ENCODE results near the gene SPNS1. TPM values are rescaled to one million over a fixed set of nuclear protein-coding genes. Genes with fewer than 3 reads are reported as not detected.

The SPNS1 gene
- total RNA-seq, 1 experiment from 2014 or later = 61.3 TPM

GRCh38 chr16:28984091-28984490 lies 9.5 kb downstream of the SPNS1 start:
- ChIA-PET POLR2A (no interaction called here), CTCF (interaction anchor here (1.2 kb wide), 1 partner anchor 10 kb away, joined by 3 read pairs; no protein-coding TSS in a partner anchor)
- H3K27ac Mint-ChIP-seq (ENCODE audit: unreplicated experiment) = no peak overlapping the region
- no peak overlapping the region for H3K4me3 Mint-ChIP-seq (ENCODE audit: unreplicated experiment)
- no peaks in the 10 kb centered on the region for H3K4me1 Mint-ChIP-seq (ENCODE audit: low read depth, unreplicated experiment)
- intact Hi-C loops (cut with micrococcal nuclease; ENCODE audit: unreplicated experiment) = no loop called here
- TSS peak; percentile 40 for BruUV-seq (replicated peaks)
- H3K36me3 Mint-ChIP-seq (ENCODE audit: insufficient read depth, unreplicated experiment) = peaks cover 20% of the 10 kb centered on the region
- TF ChIP-seq CTCF (IDR thresholded peaks at IDR 0.05; ENCODE audit: insufficient read depth in 1 of 2, low read depth in 1 of 2, low read length in 1 of 2, severe bottlenecking in 1 of 2, unreplicated experiment in 1 of 2) = no peak
- Histone ChIP-seq H3K4me1 (no peaks in the 10 kb centered on the region), H3K9me3 (no peaks in the 10 kb centered on the region), H3K36me3 (ENCODE audit: control insufficient read depth, insufficient read depth, low read length) (peaks cover 1% of the 10 kb centered on the region), H3K27me3 (replicated peaks; ENCODE audit: control insufficient read depth, insufficient read depth, low read length) (no peaks in the 10 kb centered on the region), H3K4me3 (ENCODE audit: low read depth, low read length) (no peak overlapping the region)
- DNase-seq = no peak
- H3K9me3 Mint-ChIP-seq (ENCODE audit: unreplicated experiment) = no peaks in the 10 kb centered on the region
- H3K27me3 Mint-ChIP-seq (ENCODE audit: insufficient read depth, unreplicated experiment) = no peaks in the 10 kb centered on the region

- H3K4me3 ChIP-seq (ENCODE audit: low read depth, low read length) = no peak within 1 kb of the TSS
- H3K4me1 ChIP-seq = no peaks in the 10 kb centered on the region
- H3K9me3 Mint-ChIP-seq (ENCODE audit: unreplicated experiment) = no peaks in the 10 kb centered on the region
- H3K4me3 Mint-ChIP-seq (ENCODE audit: unreplicated experiment) = no peak within 1 kb of the TSS
- BruUV-seq (replicated peaks) = no TSS peak
- ChIA-PET CTCF (interaction anchor here (1.2 kb wide), 1 partner anchor 11 kb away, joined by 3 read pairs; no protein-coding TSS in a partner anchor), POLR2A (no interaction called here)
- no peaks in the 10 kb centered on the region for H3K27me3 Mint-ChIP-seq (ENCODE audit: insufficient read depth, unreplicated experiment)
- no peak for DNase-seq
- H3K27me3 ChIP-seq (replicated peaks; ENCODE audit: control insufficient read depth, insufficient read depth, low read length) = no peaks in the 10 kb centered on the region
- no peak within 1 kb of the TSS for H3K27ac Mint-ChIP-seq (ENCODE audit: unreplicated experiment)
- no peaks in the 10 kb centered on the region for H3K9me3 ChIP-seq
- no peaks in the 10 kb centered on the region for H3K4me1 Mint-ChIP-seq (ENCODE audit: low read depth, unreplicated experiment)
- H3K36me3 ChIP-seq (ENCODE audit: control insufficient read depth, insufficient read depth, low read length) = peaks cover 1% of the 10 kb centered on the region
- no peak for TF ChIP-seq CTCF (IDR thresholded peaks at IDR 0.05; ENCODE audit: insufficient read depth in 1 of 2, low read depth in 1 of 2, low read length in 1 of 2, severe bottlenecking in 1 of 2, unreplicated experiment in 1 of 2)
- intact Hi-C loops (cut with micrococcal nuclease; ENCODE audit: unreplicated experiment) = no loop called here
- H3K36me3 Mint-ChIP-seq (ENCODE audit: insufficient read depth, unreplicated experiment) = peaks cover 19% of the 10 kb centered on the region
Observed at GRCh38 chr16:28984619-28985135, 10.1 kb downstream of the SPNS1 start, which contains the start of gene LAT. Gene LAT (plus strand): TSS chr16:28985052. CDS start chr16:28985418, 366 bp downstream.

GRCh38 chr16:28985211-28986041 lies 10.8 kb downstream of the SPNS1 start:
- Mint-ChIP-seq H3K4me1 (ENCODE audit: low read depth, unreplicated experiment) (no peaks in the 10 kb centered on the region), H3K9me3 (ENCODE audit: unreplicated experiment) (no peaks in the 10 kb centered on the region), H3K36me3 (ENCODE audit: insufficient read depth, unreplicated experiment) (peaks cover 13% of the 10 kb centered on the region), H3K4me3 (ENCODE audit: unreplicated experiment) (no peak overlapping the region), H3K27me3 (ENCODE audit: insufficient read depth, unreplicated experiment) (no peaks in the 10 kb centered on the region), H3K27ac (ENCODE audit: unreplicated experiment) (no peak overlapping the region)
- Histone ChIP-seq H3K4me1 (no peaks in the 10 kb centered on the region), H3K36me3 (ENCODE audit: control insufficient read depth, insufficient read depth, low read length) (peaks cover 1% of the 10 kb centered on the region), H3K9me3 (no peaks in the 10 kb centered on the region), H3K4me3 (ENCODE audit: low read depth, low read length) (no peak overlapping the region), H3K27me3 (replicated peaks; ENCODE audit: control insufficient read depth, insufficient read depth, low read length) (no peaks in the 10 kb centered on the region)
- no TSS peak for BruUV-seq (replicated peaks)
- DNase-seq = no peak
- ChIA-PET CTCF (interaction anchor here (1.2 kb wide), 1 partner anchor 12 kb away, joined by 3 read pairs; no protein-coding TSS in a partner anchor), POLR2A (no interaction called here)
- intact Hi-C loops (cut with micrococcal nuclease; ENCODE audit: unreplicated experiment) = no loop called here
- TF ChIP-seq CTCF (IDR thresholded peaks at IDR 0.05; ENCODE audit: insufficient read depth in 1 of 2, low read depth in 1 of 2, low read length in 1 of 2, severe bottlenecking in 1 of 2, unreplicated experiment in 1 of 2) = no peak

Data from Caco-2 (cell line).